GM12891 (cell line): ENCODE measurements around the gene ATP1A3.

Source experiments
- POLR2A ChIP-seq: IDR thresholded peaks from 2 replicates; pipeline ENCODE4 v1.6.1; 2011; ENCODE audit warnings: low read depth, low read length, control low read depth
- TAF1 ChIP-seq: IDR thresholded peaks from 2 replicates; pipeline ENCODE4 v1.6.1; 2011; ENCODE audit warnings: low read depth, low read length, control low read depth

DNA sequence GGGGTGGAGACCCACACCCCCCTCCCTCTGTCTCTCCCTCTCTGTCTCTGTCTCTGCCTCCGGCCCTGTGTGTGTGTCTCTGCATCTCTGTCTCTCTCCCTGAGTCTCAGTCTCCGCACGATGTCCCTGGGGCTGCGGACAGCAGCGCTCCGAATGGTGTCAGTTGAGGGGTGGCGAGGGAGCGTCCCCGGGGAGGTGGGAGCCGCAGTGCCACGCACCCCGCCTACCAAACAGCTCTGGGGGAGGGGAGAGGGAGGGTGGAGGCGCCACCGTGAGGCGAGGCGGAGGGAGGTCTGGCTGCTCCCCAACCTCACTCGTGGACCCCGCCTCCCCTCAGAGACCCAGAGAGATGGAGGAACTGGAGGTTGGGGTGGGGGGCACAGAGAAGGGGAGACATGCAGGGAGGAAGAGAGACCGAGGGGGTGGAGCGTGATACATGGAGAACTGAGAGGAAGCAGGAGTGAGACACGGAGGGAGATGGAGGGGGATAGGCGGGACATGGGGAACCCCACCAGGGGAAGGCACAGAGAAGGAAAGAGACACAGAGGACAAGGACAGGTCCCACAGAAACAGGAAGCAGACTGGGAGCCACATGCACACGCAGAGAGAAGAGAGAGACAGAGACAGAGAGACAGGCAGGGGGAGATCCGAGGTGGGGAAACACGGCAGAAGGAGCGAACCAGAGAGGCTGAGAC, 73.0 kb downstream of the ATP1A3 start:
- TF ChIP-seq POLR2A (no peak), TAF1 (no peak)
